Kidney epithelial cell (primary cell): Measurements from ENCODE around the gene SLCO3A1. TPM values are rescaled to one million over a fixed set of nuclear protein-coding genes. Genes with fewer than 3 reads are reported as not detected.

Experiments used
- DNase-seq: peaks from one replicate; pipeline ENCODE4 v3.0.0-alpha.2; 2010; ENCODE audit warnings: low read depth
- H3K27me3 ChIP-seq: 2 replicates; pipeline ENCODE4 v1.6.0; 2011; ENCODE audit warnings: low read length; ENCODE audit not compliant: control insufficient read depth, insufficient read depth
- H3K36me3 ChIP-seq: 2 replicates; pipeline ENCODE4 v1.5.1; 2011; ENCODE audit warnings: low read length; ENCODE audit not compliant: control insufficient read depth, insufficient read depth
- H3K4me3 ChIP-seq: 2 replicates; pipeline ENCODE4 v1.5.1; 2011; ENCODE audit warnings: low read depth, mild to moderate bottlenecking, control low read depth, low read length
- CTCF ChIP-seq: IDR thresholded peaks from 2 replicates; pipeline ENCODE4 v1.5.1; 2011; ENCODE audit warnings: mild to moderate bottlenecking, moderate library complexity, low read length, control low read depth, inconsistent platforms; ENCODE audit not compliant: insufficient read depth, poor library complexity, severe bottlenecking
- total RNA-seq: library from RNA; depleted of rRNA; stranded (reverse); fragments of >200 nt; gene quantifications from 2 replicates; pipeline ENCODE4 v1.2.3, GENCODE V29; 2015

Gene SLCO3A1
- total RNA-seq, 1 donor from 2014 or later, result 3.1 TPM

GRCh38 chr15:91872356-91873137 lies 19.0 kb downstream of the SLCO3A1 start:
- Histone ChIP-seq H3K27me3 (no peaks in the 10 kb centered on the region), H3K4me3 (no peak overlapping the region), H3K36me3 (no peaks in the 10 kb centered on the region)
- no peak for TF ChIP-seq CTCF
- DNase-seq, result no peak

GRCh38 chr15:91873138-91873536 lies 19.6 kb downstream of the SLCO3A1 start:
- Histone ChIP-seq H3K27me3 (no peaks in the 10 kb centered on the region), H3K36me3 (no peaks in the 10 kb centered on the region), H3K4me3 (no peak overlapping the region)
- DNase-seq, result no peak
- TF ChIP-seq CTCF, result no peak

- no peak for TF ChIP-seq CTCF
- DNase-seq, result no peak
- Histone ChIP-seq H3K27me3 (no peaks in the 10 kb centered on the region), H3K4me3 (no peak overlapping the region), H3K36me3 (no peaks in the 10 kb centered on the region)
These were observed 20.7 kb downstream of the SLCO3A1 start for GRCh38 chr15:91874171-91874570.

GRCh38 chr15:91874992-91875660 lies 21.6 kb downstream of the SLCO3A1 start:
- TF ChIP-seq CTCF, result no peak
- H3K36me3 ChIP-seq, result no peaks in the 10 kb centered on the region
- no peaks in the 10 kb centered on the region for H3K27me3 ChIP-seq
- DNase-seq, result no peak
- H3K4me3 ChIP-seq, result no peak overlapping the region

- Histone ChIP-seq H3K27me3 (no peaks in the 10 kb centered on the region), H3K36me3 (no peaks in the 10 kb centered on the region), H3K4me3 (no peak overlapping the region)
- no peak for TF ChIP-seq CTCF
- DNase-seq, result no peak
These were observed 22.7 kb downstream of the SLCO3A1 start for GRCh38 chr15:91876187-91876586.
